GM19324 (cell line): ENCODE data around the gene IL18BP.

Experiments
- ATAC-seq: cut with Tn5 transposase; IDR thresholded peaks from one replicate; pipeline ENCODE4 v1.9.1; 2021; ENCODE audit warnings: mild to moderate bottlenecking, moderate library complexity; ENCODE audit not compliant: unreplicated experiment, low FRiP score

Gene IL18BP

GRCh38 chr11:72040491-72041363 is 42.0 kb downstream of the IL18BP start:
- no peak for ATAC-seq

DNA sequence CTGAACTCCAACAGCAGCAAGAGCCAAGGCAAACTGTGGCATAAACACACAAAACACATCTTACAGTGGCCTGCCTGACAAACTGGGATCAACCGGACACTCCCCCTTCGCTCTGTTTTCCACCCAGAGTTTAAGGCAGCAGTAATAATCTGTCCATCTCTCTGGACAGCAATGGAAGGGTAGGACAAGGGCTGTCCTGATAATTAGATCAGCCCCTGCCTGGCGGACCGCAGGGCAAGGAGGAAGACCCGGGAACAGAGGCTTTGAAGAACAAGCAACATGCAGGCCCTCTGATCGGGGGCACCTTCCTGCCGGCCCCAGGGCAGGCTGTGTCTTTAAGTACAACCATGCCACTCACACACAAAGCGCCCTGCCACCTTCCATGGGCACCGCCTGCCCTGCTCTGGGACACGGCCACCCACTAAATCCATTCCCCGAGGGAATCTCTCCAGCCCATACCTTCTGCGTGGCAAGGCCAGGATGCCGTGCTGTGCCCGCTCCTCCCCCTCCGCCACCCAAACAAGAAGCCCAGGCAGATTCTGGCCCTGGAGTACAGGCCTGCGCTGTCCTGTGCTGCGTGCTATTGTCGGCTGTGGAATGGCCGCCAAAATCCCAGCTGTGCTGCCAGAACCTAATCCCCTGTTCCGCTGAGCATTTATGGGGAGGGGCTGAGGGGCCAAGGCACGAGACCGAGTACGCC is 42.8 kb downstream of the IL18BP start:
- no peak for ATAC-seq

- no peak for ATAC-seq
Observed at GRCh38 chr11:72042064-72042745, 43.5 kb downstream of the IL18BP start.

GRCh38 chr11:72045849-72046248 is 47.1 kb downstream of the IL18BP start:
- no peak for ATAC-seq

DNA sequence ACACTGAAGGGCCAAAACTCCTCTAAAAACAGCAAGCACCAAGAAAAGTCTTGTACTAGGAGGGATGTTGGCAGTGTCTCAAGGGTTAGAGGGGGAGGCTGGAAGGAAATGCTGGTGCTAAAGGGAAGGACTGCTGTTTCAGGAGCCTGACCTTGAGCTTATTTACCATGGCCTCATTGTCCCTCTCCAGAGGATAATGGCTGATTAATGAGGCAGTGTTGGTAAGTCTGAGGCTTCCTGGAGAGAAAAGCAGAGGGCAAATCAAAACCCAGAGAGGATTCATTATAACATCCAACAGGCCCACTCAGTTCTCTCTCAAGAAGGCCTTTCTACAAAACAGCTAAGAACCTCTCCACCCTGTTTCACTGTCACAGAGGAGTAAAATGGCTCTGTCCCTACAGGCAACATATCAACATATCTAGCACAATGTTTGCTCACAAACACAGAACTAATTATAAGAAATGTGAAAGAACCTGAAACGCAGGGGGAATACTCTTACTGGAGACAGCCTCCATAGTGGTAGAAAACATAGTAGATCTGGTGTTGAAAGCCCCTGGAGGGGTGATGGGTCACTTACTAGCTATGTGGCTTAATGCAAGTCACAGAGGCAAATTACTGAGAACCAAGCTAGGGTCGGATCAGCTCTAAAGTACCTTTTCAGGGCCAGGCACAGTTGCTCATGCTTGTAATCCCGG is 50.2 kb downstream of the IL18BP start:
- no peak for ATAC-seq
